ENCODE results near the gene EDARADD.
A peak's percentile ranks its signal among the peaks of the same experiment; 100 is the strongest.
"Not testable (repeated sequence)": the region's sequence is repeated elsewhere in the genome, so short reads cannot be mapped to it uniquely, and the experiment has no call there.

The EDARADD gene

GRCh38 chr1:236489710-236490377 is 95.8 kb downstream of the EDARADD start:
- peak; percentile 61 for DNase-seq (ENCODE audit: low spot score)

GRCh38 chr1:236491469-236492136 is 97.5 kb downstream of the EDARADD start:
- DNase-seq (ENCODE audit: low spot score): no peak

- no peak for DNase-seq (ENCODE audit: low spot score)
These were observed 98.3 kb downstream of the EDARADD start for GRCh38 chr1:236492378-236492777.

- no peak for DNase-seq (ENCODE audit: low spot score)
These were observed 100.0 kb downstream of the EDARADD start for GRCh38 chr1:236494082-236494481.

- no peak for DNase-seq (ENCODE audit: low spot score)
These were observed 100.7 kb downstream of the EDARADD start for GRCh38 chr1:236494586-236495466.

GRCh38 chr1:236495467-236496112 is 101.5 kb downstream of the EDARADD start:
- no peak for DNase-seq (ENCODE audit: low spot score)

- DNase-seq (ENCODE audit: low spot score): no peak
These were observed 103.8 kb downstream of the EDARADD start for GRCh38 chr1:236497908-236498307.

- DNase-seq (ENCODE audit: low spot score): no peak
These were observed 107.0 kb downstream of the EDARADD start for GRCh38 chr1:236501093-236501492.

- DNase-seq (ENCODE audit: low spot score): no peak
These were observed 108.5 kb downstream of the EDARADD start for GRCh38 chr1:236502579-236502971.

GRCh38 chr1:236502972-236503639 is 109.0 kb downstream of the EDARADD start:
- peak; percentile 64 for DNase-seq (ENCODE audit: low spot score)

GRCh38 chr1:236504338-236504737 is 110.3 kb downstream of the EDARADD start:
- not testable (repeated sequence) for DNase-seq (ENCODE audit: low spot score)

- DNase-seq (ENCODE audit: low spot score): peak; percentile 20
These were observed 113.1 kb downstream of the EDARADD start for GRCh38 chr1:236507022-236507700.

GRCh38 chr1:236508593-236509027 is 114.5 kb downstream of the EDARADD start:
- no peak for DNase-seq (ENCODE audit: low spot score)

GRCh38 chr1:236509203-236509602 is 115.1 kb downstream of the EDARADD start:
- no peak for DNase-seq (ENCODE audit: low spot score)

GRCh38 chr1:236509647-236510401 is 115.7 kb downstream of the EDARADD start:
- no peak for DNase-seq (ENCODE audit: low spot score)

- DNase-seq (ENCODE audit: low spot score): no peak
These were observed 117.8 kb downstream of the EDARADD start for GRCh38 chr1:236511735-236512418.

- no peak for DNase-seq (ENCODE audit: low spot score)
These were observed 120.8 kb downstream of the EDARADD start for GRCh38 chr1:236514703-236515442.

- no peak for DNase-seq (ENCODE audit: low spot score)
These were observed 121.4 kb downstream of the EDARADD start for GRCh38 chr1:236515443-236515958.
